Brain microvascular endothelial cell (primary cell): ENCODE results near the gene C4BPB.
"Not testable (repeated sequence)": the region's sequence is repeated elsewhere in the genome, so short reads cannot be mapped to it uniquely, and the experiment has no call there.

Source experiments
- DNase-seq: peaks from one replicate; pipeline ENCODE4 v3.0.0-alpha.2; 2020
- H3K27ac ChIP-seq: fragments of 250-450 bp; sonication (Bioruptor Pico); 2 replicates; pipeline ENCODE4 v1.5.1; 2020; ENCODE audit warnings: mild to moderate bottlenecking, moderate library complexity
- H3K27me3 ChIP-seq: fragments of 250-450 bp; sonication (Bioruptor Pico); replicated peaks from 2 replicates; pipeline ENCODE4 v1.5.1; 2020; ENCODE audit warnings: mild to moderate bottlenecking
- H3K36me3 ChIP-seq: fragments of 250-450 bp; sonication (Bioruptor Pico); replicated peaks from 2 replicates; pipeline ENCODE4 v1.5.1; 2020; ENCODE audit warnings: mild to moderate bottlenecking
- H3K4me3 ChIP-seq: 2 replicates; pipeline ENCODE4 v1.5.1; 2011; ENCODE audit warnings: low read depth, mild to moderate bottlenecking, control low read depth, low read length, moderate library complexity
- CTCF ChIP-seq: IDR thresholded peaks from 2 replicates; pipeline ENCODE4 v1.5.1; 2011; ENCODE audit warnings: low read depth, mild to moderate bottlenecking, moderate library complexity, low read length, control low read depth, inconsistent platforms; ENCODE audit errors: missing control alignments
- in situ Hi-C: cut with HindIII; loops from 2 replicates; pipeline ENCODE4 v1.10.0; 2017; ENCODE audit warnings: low sequenced_read_pairs, low pct_ligation_motif_present

The C4BPB gene

GRCh38 chr1:207088701-207089626, at the start of gene C4BPB:
C4BPB (plus strand) TSS chr1:207088860; CDS start chr1:207089532, 672 bp downstream.
- in situ Hi-C loops, result loop anchor here (25.0 kb wide), 1 partner anchor 323 kb away; no protein-coding TSS in a partner anchor
- no peak for TF ChIP-seq CTCF
- H3K4me3 ChIP-seq, result no peak within 1 kb of the TSS
- H3K27me3 ChIP-seq, result no peaks in the 10 kb centered on the region
- no peak for DNase-seq
- H3K36me3 ChIP-seq, result no peaks in the 10 kb centered on the region
- H3K27ac ChIP-seq, result no peak within 1 kb of the TSS

- TF ChIP-seq CTCF, result no peak
- no peak for DNase-seq
- H3K27me3 ChIP-seq, result no peaks in the 10 kb centered on the region
- H3K27ac ChIP-seq, result no peak overlapping the region
- H3K4me3 ChIP-seq, result no peak overlapping the region
- no peaks in the 10 kb centered on the region for H3K36me3 ChIP-seq
- in situ Hi-C loops, result no loop called here
Measured at GRCh38 chr1:207039380-207040180, 49.1 kb upstream of the C4BPB start.

- DNase-seq, result no peak
- in situ Hi-C loops, result no loop called here
- no peak overlapping the region for H3K27ac ChIP-seq
- H3K4me3 ChIP-seq, result no peak overlapping the region
- H3K36me3 ChIP-seq, result no peaks in the 10 kb centered on the region
- TF ChIP-seq CTCF, result no peak
- no peaks in the 10 kb centered on the region for H3K27me3 ChIP-seq
Measured at GRCh38 chr1:207040181-207040533, 48.5 kb upstream of the C4BPB start.

GRCh38 chr1:207041397-207041796, 47.3 kb upstream of the C4BPB start:
- H3K4me3 ChIP-seq, H3K27ac ChIP-seq, DNase-seq, H3K27me3 ChIP-seq, in situ Hi-C loops, H3K36me3 ChIP-seq: not testable (repeated sequence)

- in situ Hi-C loops, result no loop called here
- no peak for TF ChIP-seq CTCF
- no peak for DNase-seq
- peaks cover 17% of the 10 kb centered on the region for H3K36me3 ChIP-seq
- H3K4me3 ChIP-seq, result no peak overlapping the region
- no peak overlapping the region for H3K27ac ChIP-seq
- H3K27me3 ChIP-seq, result no peaks in the 10 kb centered on the region
Measured at GRCh38 chr1:207045453-207045852, 43.2 kb upstream of the C4BPB start.

GRCh38 chr1:207047505-207047904, 41.2 kb upstream of the C4BPB start:
- Histone ChIP-seq H3K27me3 (no peaks in the 10 kb centered on the region), H3K27ac (no peak overlapping the region), H3K36me3 (peaks cover 20% of the 10 kb centered on the region), H3K4me3 (no peak overlapping the region)
- DNase-seq, result no peak
- TF ChIP-seq CTCF, result no peak
- in situ Hi-C loops, result no loop called here
